OCI-LY3 (cell line): Measurements from ENCODE around the gene GPR25.
A peak's percentile ranks its signal among the peaks of the same experiment; 100 is the strongest.

Experiments
- H2AFZ ChIP-seq: fragments of 200-600, 300-600 bp; shearing (Covaris generic); 2 replicates; pipeline ENCODE4 v1.6.0; 2014; ENCODE audit warnings: antibody characterized with exemption, low read depth, low read length
- H3K27ac ChIP-seq: fragments of 200-600, 300-600 bp; sonication (generic); 2 replicates; pipeline ENCODE4 v1.5.1; 2014; ENCODE audit warnings: mild to moderate bottlenecking, low read length, moderate library complexity, mixed read lengths
- H3K27me3 ChIP-seq: fragments of 200-600, 300-600 bp; sonication (generic); 2 replicates; pipeline ENCODE4 v1.6.1; 2014; ENCODE audit warnings: low read depth, low read length, mixed read lengths
- H3K36me3 ChIP-seq: fragments of 200-600, 300-600 bp; sonication (generic); replicated peaks from 2 replicates; pipeline ENCODE3; 2014; ENCODE audit warnings: low read depth, low read length, mixed read lengths
- H3K4me1 ChIP-seq: fragments of 300-600, 200-600 bp; sonication (generic); 2 replicates; pipeline ENCODE4 v1.6.1; 2014; ENCODE audit warnings: low read length, mixed read lengths
- H3K4me2 ChIP-seq: fragments of 200-600, 300-600 bp; sonication (generic); 2 replicates; pipeline ENCODE4 v1.6.1; 2014; ENCODE audit warnings: low read length, mixed read lengths
- H3K4me3 ChIP-seq: fragments of 300-600, 200-600 bp; sonication (generic); 2 replicates; pipeline ENCODE4 v1.5.1; 2014; ENCODE audit warnings: antibody characterized with exemption, mild to moderate bottlenecking, low read length, moderate library complexity
- H3K79me2 ChIP-seq: fragments of 300-600, 200-600 bp; shearing (Covaris generic); 2 replicates; pipeline ENCODE4 v1.6.1; 2014; ENCODE audit warnings: mild to moderate bottlenecking, low read length, mixed read lengths
- H3K9ac ChIP-seq: fragments of 300-600, 200-600 bp; shearing (Covaris generic); 2 replicates; pipeline ENCODE4 v1.6.0; 2014; ENCODE audit warnings: mild to moderate bottlenecking, low read length, moderate library complexity
- H3K9me3 ChIP-seq: fragments of 200-600, 300-600 bp; shearing (Covaris generic); 2 replicates; pipeline ENCODE4 v1.6.1; 2014; ENCODE audit warnings: low read length, mixed read lengths; ENCODE audit not compliant: insufficient read depth
- H4K20me1 ChIP-seq: fragments of 200-600, 300-600 bp; sonication (generic); 2 replicates; pipeline ENCODE4 v1.6.1; 2016; ENCODE audit warnings: low read length, mixed read lengths; ENCODE audit not compliant: insufficient read depth
- CTCF ChIP-seq: fragments of 200-600, 300-600 bp; sonication (generic); IDR thresholded peaks from 2 replicates; pipeline ENCODE4 v1.5.1; 2014; ENCODE audit warnings: antibody characterized with exemption, low read length, low read depth
- EZH2phosphoT487 ChIP-seq: fragments of 200-600 bp; shearing (Covaris generic); IDR thresholded peaks from 2 replicates; pipeline ENCODE4 v1.6.1; 2018; ENCODE audit warnings: antibody characterized with exemption, mixed run types, low read depth

The GPR25 gene

GRCh38 chr1:200889571-200889970, 16.8 kb downstream of the GPR25 start:
- Histone ChIP-seq H3K4me3 (no peak overlapping the region), H3K9ac (no peak overlapping the region), H3K79me2 (no peaks in the 10 kb centered on the region), H3K4me1 (peaks cover 36% of the 10 kb centered on the region), H3K9me3 (no peaks in the 10 kb centered on the region), H3K27me3 (peaks cover 60% of the 10 kb centered on the region), H3K27ac (no peak overlapping the region), H3K36me3 (no peaks in the 10 kb centered on the region), H4K20me1 (no peaks in the 10 kb centered on the region), H2AFZ (no peak overlapping the region), H3K4me2 (0 out of 2 replicates have a peak overlapping the region, but pooled peaks have one; percentile 86)
- TF ChIP-seq CTCF (no peak), EZH2phosphoT487 (no peak)

GRCh38 chr1:200890027-200890426, 17.2 kb downstream of the GPR25 start:
- Histone ChIP-seq H3K4me3 (no peak overlapping the region), H3K9ac (no peak overlapping the region), H4K20me1 (no peaks in the 10 kb centered on the region), H3K27me3 (peaks cover 64% of the 10 kb centered on the region), H3K4me1 (peaks cover 40% of the 10 kb centered on the region), H3K79me2 (no peaks in the 10 kb centered on the region), H3K36me3 (no peaks in the 10 kb centered on the region), H3K4me2 (no peak overlapping the region), H3K9me3 (no peaks in the 10 kb centered on the region), H3K27ac (no peak overlapping the region), H2AFZ (no peak overlapping the region)
- TF ChIP-seq EZH2phosphoT487 (no peak), CTCF (no peak)

DNA sequence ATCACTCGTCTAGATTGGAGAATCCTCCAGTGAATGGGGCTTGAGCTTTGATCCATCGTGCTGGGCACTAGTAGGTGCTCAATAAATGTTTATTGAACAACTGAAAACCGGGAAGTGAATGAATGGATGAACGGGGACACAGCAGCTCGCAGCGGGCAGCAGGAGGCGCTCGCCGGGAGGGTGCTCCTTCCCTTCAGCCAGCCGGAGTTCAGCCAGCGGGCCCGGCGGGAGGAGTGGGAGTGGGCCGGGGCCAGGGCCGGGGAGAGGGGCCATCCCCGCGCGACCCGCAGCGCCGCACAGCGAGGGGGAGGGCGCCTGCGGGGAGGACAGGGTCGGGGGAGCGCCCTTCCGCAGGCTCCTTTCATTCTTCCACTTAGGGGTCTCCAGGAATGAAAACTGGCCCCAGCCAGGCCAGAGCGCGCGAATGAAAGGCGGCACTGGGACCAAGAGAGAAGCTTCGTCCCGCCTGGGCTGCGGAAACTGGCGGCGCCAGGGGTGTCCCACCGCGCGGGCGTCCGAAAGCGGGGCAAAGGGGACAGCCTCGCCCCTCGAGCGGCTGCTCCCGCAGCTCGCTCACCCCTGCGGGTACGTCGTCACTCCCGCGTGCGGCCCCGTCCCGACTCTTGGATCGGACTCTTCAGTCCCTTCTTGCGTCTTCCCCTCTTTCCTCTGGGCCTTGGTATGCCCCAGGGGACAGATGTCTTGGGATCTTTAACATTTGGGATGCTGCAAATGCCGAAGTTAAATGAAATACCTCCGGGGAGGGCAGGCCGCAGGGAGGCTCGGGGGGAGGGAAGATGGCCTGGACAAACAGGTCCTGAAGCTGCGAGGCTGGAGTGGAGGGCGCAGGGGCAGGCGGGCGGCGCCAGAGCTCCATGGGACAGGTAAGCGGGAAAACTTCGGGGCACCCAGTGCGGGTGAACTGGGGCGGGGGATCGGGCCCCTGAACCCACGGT, 18.3 kb downstream of the GPR25 start:
- H3K4me1 ChIP-seq: peaks cover 51% of the 10 kb centered on the region
- peaks cover 70% of the 10 kb centered on the region for H3K27me3 ChIP-seq
- H3K9me3 ChIP-seq: no peaks in the 10 kb centered on the region
- TF ChIP-seq CTCF (no peak), EZH2phosphoT487 (no peak)
- no peak overlapping the region for H3K4me2 ChIP-seq
- no peaks in the 10 kb centered on the region for H3K79me2 ChIP-seq
- no peak overlapping the region for H3K27ac ChIP-seq
- no peak overlapping the region for H3K9ac ChIP-seq
- H2AFZ ChIP-seq: no peak overlapping the region
- no peaks in the 10 kb centered on the region for H3K36me3 ChIP-seq
- H3K4me3 ChIP-seq: no peak overlapping the region
- no peaks in the 10 kb centered on the region for H4K20me1 ChIP-seq

- peaks cover 56% of the 10 kb centered on the region for H3K4me1 ChIP-seq
- no peak overlapping the region for H3K9ac ChIP-seq
- no peak overlapping the region for H2AFZ ChIP-seq
- H3K9me3 ChIP-seq: no peaks in the 10 kb centered on the region
- TF ChIP-seq CTCF (no peak), EZH2phosphoT487 (no peak)
- H3K79me2 ChIP-seq: no peaks in the 10 kb centered on the region
- no peaks in the 10 kb centered on the region for H3K36me3 ChIP-seq
- no peak overlapping the region for H3K4me3 ChIP-seq
- no peak overlapping the region for H3K27ac ChIP-seq
- H4K20me1 ChIP-seq: peaks cover 4% of the 10 kb centered on the region; the same call in 1 of the 2 replicates
- peaks cover 70% of the 10 kb centered on the region for H3K27me3 ChIP-seq
- no peak overlapping the region for H3K4me2 ChIP-seq
Measured at GRCh38 chr1:200891774-200892157, 19.0 kb downstream of the GPR25 start.
